Liver (tissue), 3 donors: ENCODE results near the gene PTPRD.

Experiments
- FOXA2 ChIP-seq: IDR thresholded peaks from 2 replicates; pipeline ENCODE4 v1.6.1; 2016; ENCODE audit warnings: antibody characterized with exemption
- TAF1 ChIP-seq: conservative IDR thresholded peaks from 2 replicates; pipeline ENCODE4 v1.6.1; 2016; ENCODE audit warnings: antibody characterized with exemption, mild to moderate bottlenecking
- TF ChIP-seq, protein P1 (sequence below): fragments of 150-350 bp; IDR thresholded peaks from 2 replicates; pipeline ENCODE4 v1.5.1; 2017; ENCODE audit warnings: improper control_type of control experiment, low read depth, low read length; ENCODE audit not compliant: missing input control
- TF ChIP-seq, protein P2 (sequence below): IDR thresholded peaks from 2 replicates; pipeline ENCODE4 v1.6.1; 2016; ENCODE audit warnings: antibody characterized with exemption
- donor health status: healthy.
- donor health status: healthy.

DNA sequence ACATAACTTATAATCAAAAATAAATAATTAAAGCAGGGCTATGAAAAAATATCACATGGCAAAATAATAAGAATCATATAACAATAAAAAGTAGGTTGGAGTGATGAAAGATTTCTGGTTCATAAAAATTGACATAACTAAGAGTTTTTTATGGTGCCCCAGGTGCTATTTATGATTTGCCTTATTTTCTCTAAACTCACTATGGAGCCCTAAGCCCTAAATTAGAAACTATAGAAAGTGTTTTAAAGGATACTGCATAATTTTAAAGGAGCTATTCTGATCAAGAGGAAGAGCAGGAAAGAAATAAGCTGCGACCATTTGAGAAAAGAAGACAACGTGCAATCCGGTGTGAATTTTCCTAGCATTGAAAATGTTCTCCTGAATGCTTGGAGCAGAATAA is 2178.2 kb downstream of the PTPRD start:
- TF ChIP-seq, protein P1, sequence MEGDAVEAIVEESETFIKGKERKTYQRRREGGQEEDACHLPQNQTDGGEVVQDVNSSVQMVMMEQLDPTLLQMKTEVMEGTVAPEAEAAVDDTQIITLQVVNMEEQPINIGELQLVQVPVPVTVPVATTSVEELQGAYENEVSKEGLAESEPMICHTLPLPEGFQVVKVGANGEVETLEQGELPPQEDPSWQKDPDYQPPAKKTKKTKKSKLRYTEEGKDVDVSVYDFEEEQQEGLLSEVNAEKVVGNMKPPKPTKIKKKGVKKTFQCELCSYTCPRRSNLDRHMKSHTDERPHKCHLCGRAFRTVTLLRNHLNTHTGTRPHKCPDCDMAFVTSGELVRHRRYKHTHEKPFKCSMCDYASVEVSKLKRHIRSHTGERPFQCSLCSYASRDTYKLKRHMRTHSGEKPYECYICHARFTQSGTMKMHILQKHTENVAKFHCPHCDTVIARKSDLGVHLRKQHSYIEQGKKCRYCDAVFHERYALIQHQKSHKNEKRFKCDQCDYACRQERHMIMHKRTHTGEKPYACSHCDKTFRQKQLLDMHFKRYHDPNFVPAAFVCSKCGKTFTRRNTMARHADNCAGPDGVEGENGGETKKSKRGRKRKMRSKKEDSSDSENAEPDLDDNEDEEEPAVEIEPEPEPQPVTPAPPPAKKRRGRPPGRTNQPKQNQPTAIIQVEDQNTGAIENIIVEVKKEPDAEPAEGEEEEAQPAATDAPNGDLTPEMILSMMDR, result no peak
- no peak for TF ChIP-seq TAF1
- TF ChIP-seq, protein P2, sequence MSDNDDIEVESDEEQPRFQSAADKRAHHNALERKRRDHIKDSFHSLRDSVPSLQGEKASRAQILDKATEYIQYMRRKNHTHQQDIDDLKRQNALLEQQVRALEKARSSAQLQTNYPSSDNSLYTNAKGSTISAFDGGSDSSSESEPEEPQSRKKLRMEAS, result no peak
- TF ChIP-seq FOXA2, result no peak
